Activated T-cell treated with anti-CD3 and anti-CD28 coated beads, Interleukin-2, amount 50 U/mL, for 48 hours (primary cell): ENCODE results near the gene BCL2.

ENCODE experiments used
- DNase-seq, 2 experiments: peaks; one replicate each; pipeline ENCODE4 v3.0.0-alpha.2; 2020

Gene BCL2

GRCh38 chr18:63102941-63103744, 216.4 kb downstream of the BCL2 start:
- DNase-seq = no peak

- no peak for DNase-seq
These were observed 218.9 kb downstream of the BCL2 start for GRCh38 chr18:63100630-63101055.

DNA sequence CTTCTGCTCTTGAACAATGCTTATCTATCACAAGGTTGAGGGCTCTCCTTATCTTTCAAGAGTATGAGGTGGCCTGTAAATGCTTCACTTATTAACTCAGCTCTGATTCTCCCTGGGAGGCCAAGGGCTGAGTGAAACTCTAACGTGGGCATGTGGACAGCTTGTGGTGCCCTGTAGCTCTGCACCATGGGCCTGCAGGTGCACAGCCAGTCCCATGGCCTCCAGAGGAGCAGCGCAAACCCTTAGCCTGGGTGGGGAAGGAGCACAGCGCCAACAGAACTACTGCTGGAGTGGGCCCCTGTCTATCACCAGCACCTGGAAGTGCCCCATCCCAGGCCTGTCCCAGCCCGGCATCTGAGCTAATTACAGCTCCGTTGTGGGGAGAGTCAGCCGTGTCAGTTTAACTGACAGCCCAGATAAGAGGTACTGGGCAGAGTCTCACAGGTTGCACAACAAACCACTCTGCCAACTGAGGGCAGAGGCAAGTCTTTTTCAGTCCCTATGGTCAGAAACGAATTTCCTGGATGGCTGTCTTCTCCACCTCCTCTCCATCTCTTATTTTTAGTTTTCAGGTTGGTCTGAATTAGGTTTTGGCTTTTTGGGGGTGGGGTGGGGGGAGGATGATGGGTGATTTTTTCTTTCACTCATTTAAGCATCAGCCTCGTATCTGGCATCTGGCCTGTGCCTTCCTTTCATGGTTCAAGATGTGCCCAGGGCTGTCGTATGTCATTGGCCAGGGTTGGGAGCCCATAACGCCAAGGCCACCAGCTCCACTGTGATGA, 219.5 kb downstream of the BCL2 start:
- DNase-seq = no peak

- no peak for DNase-seq
These were observed 220.3 kb downstream of the BCL2 start for GRCh38 chr18:63099091-63099840.

DNA sequence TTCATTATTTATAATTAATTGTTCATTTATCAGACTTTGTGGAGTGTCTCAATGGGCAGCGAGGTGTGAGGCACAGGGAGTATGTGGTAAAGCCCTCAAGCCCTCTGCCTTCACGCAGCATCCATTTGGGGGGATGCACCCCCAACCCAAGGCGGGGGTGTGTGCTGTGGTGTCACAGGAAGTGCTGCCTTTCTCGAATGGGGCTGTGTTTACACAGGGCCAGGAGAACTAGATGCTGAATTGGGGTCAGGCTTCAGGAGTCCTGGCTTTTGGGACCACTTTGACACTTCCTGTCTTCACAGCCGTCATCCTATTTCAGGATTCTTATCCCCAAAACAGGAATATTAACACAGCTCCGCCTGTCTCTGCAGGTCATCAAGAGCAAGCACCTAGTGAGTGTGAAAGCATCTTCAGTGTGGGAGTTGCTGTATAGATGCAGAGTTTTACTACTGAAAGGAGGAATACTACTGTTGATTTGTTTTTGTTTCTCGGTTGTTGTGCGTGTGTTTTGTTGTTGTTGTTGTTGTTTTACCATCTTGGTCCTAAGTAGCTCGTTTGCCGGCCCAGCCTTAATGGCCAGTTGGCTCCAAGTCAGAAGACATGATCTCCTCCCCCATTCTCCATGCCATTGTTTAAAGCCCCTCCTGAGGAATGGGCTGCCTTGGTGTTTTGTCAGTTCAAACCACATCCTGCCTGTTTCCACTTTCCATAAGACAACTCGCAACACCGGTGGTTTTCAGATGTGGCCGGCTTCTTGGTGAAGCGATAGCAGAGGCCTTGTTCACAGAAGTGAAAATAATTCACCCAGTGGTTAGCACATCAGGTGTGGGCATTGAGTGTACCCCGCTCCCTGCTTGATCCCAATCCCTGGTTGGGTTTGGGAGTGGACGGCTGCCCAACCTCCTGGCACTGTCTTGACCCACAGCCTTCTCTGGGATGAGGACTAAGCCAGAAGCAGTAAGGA, 221.3 kb downstream of the BCL2 start:
- peak; percentile 49 to 52 for DNase-seq

- DNase-seq = no peak
These were observed 222.4 kb downstream of the BCL2 start for GRCh38 chr18:63097178-63097577.

- no peak for DNase-seq
These were observed 223.2 kb downstream of the BCL2 start for GRCh38 chr18:63096327-63096874.

DNA sequence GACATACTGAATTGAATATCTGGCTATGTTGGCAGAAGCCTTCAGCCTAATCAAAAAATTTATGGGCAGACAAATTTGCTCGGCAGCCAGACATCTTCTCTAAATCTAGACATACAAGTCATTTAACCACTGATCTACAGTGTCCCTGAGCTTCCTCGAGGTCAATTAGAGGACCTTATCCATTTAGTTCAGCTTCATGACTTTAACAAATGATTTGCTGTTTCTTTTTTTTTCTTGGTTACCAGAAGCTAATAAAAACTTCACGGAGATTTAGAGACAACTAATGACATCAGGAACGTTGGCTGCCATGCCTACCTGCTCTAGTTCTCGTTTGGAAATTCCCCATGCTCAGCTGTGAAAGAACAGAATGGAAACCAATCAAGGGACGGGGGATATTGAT, 223.8 kb downstream of the BCL2 start:
- DNase-seq = no peak

DNA sequence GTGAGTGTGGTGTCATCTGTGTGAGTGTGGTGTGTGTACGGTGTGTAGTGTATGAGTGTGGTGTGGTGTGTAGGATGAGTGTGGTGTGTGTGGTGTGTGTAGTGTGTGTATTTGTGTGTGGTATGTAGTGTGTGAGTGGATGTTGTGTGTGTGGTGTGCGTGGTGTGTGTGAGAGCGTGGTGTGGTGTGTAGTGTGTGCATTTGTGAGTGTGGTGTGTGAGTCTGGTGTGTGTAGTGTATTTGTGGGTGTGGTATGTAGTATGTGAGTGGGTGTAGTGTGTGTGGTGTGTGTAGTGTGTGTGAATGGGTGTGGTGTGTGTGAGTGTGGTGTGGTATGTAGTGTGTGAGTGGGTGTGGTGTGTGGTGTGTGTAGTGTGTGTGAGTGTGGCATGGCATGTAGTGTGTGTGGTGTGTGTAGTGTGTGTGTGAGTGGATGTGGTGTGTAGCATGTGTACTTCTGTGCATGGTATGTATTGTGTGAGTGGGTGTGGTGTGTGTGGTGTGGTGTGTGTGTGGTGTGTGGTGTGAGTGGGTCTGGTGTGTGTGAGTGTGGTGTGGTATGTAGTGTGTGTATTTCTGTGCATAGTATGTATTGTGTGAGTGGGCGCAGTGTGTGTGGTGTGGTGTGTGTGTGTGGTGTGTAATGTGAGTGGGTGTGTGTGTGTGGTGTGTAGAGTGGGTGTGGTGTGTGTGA, 227.8 kb downstream of the BCL2 start:
- DNase-seq = no peak

DNA sequence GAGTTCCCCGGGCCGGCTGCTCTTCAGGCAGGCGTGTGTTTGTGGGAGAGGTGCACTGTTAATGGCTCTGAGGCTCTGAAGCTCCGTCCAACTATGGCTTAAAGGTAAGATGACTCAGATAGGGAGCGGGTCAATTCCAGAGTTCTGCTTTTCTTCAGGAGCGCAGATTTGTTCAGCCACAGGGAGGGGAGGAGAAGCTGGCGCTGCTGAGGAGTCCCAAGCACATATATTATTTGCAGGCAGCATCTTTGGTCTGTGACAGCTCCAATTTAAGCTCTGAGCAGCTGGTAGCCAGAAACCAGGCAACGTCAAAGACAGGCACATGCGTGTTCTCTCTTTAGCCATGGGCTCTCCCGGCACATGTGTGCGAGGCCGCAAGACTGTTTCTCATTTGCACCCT, 229.2 kb downstream of the BCL2 start:
- DNase-seq = no peak

GRCh38 chr18:63089041-63089440, 230.5 kb downstream of the BCL2 start:
- no peak for DNase-seq

DNA sequence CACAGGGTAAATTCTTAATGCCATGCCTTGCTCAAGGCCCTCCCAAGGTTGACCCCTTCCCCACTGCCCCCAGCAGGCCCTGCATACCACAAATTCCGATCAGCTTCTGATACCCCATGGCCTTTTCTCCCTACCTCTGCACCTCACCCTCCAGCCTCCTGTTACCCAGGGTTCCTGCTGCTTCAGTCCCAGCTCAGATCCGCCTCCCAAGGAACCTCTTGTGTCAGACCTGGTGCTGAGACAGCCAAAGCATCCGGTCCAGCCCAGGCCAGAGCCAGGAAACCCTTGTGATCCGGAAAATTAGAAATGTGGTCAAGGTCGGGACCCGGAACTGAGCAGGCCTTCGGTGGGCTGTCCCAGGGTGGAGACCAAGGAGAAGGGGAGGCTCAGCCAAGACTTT, 231.3 kb downstream of the BCL2 start:
- DNase-seq = no peak

DNA sequence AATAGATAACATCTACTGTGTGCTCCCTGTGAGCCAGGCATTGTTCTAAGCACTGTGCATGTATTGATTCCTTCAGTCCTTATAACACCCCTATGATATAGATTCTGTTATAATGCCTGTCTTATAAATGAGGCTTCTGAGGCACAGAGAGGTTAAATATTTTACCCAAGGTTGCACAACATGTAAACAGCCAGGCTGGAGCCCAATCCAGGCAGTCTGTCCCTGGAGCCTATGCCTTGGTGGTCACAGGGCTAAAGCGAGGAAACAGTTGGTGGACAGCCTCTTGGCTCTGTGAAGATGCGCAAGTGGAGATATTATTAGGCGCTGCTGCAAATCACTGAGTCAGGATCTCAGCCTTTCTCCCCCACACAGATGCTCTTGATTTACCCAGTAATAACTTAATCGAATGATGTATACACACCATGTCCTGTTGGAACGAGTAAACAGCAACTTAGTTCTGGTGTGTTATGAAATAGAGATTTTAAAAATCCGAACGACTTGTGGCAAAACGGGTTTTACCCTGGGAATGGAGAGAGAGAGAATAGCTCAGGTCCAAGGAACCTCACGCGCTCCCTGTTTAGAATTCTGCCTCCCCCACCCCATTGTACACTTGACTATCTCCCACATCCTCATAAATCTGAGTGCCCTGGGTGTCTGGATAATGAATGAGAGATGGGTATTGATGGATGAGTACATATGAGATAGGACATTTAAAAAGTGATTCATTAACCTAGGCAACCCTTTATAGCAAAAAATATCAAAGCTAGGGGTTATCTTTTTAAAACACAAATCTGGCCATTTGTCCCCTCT, 231.9 kb downstream of the BCL2 start:
- no peak for DNase-seq

- no peak for DNase-seq
These were observed 234.0 kb downstream of the BCL2 start for GRCh38 chr18:63085611-63086010.

DNA sequence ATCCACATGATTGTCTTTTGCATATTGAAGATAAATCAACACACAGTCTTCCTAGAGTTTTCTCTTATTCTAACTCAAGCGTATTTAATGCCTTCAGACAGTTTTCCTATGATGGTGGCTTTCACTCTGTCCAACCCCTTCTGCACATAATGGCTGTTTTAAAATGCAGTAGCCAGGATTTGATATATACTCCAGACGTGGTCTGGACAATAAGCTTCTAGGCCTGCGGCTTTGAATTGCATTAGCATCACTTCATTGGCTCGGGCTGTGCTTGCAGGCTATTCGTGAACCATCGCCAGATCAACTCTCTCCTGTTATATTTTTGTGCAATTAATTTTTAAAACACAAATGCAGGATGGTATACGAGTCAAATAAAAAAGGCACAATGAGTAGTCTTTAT, 235.3 kb downstream of the BCL2 start:
- DNase-seq = no peak

DNA sequence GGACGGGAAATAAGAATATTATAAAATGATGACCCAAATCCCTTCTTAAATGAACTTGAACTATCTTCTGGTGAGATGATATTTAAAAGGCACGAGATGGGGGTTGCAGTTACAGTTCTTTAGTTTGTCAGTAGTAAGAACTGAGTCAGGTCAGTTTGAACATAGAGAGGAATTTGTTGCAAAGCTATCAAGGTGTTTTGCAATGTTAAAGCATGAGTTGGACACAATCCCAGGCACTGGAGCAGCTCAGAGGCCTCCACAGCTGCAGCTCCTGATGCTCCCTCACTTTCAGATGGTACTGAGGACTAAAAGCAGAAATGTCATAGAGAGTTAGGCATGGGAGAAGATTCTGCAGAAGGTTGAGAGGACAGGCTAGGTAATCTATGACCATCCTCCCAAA, 236.0 kb downstream of the BCL2 start:
- no peak for DNase-seq

DNA sequence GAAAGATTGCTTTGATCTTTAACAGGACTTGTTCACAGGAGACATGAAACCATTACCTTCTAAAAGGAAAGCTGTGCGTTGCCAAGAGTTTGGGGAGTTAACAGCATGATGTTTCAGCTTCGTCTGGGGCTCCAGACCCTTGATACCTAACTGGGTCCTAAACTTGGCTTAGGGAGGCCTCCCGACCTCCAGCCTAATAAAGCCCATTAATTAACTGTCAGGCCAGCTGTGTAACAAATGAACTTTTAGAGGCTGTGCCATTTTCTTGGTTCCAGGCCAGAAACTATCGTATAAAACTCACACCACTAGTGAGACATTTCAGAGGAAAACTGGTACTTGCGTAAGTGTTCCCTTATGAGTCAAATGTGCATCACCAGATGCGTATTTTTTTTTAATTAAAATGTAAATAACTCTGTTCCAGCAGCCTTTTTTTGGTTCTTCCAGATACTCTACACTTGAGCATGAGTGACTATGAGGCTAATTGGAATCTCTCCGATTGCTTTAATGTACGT, 236.5 kb downstream of the BCL2 start:
- DNase-seq = no peak

GRCh38 chr18:63082366-63083019, 237.1 kb downstream of the BCL2 start:
- no peak for DNase-seq

- DNase-seq = no peak
These were observed 240.5 kb downstream of the BCL2 start for GRCh38 chr18:63079114-63079513.

DNA sequence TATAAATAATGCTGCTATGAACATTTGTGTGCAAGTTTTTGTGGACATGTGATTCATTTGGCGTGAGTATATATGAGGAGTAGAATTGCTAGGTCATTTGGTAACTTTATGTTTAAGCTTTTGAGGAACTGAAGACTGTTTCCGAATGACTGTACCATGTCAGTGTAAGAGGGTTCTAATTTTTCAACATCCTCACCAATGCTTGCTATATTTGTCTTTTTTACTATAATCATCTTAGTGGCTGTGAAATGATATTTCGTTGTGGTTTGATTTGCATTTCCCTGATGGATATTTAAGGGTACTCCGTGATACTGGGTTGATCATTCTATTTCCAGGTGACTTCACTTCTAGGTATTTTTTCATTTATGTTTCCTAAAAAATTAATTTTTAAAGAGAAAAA, 241.1 kb downstream of the BCL2 start:
- no peak for DNase-seq
